OCI-LY7 (cell line): ENCODE data around the gene INO80D.
"Not testable (repeated sequence)": the region's sequence is repeated elsewhere in the genome, so short reads cannot be mapped to it uniquely, and the experiment has no call there.

ENCODE experiments used
- CTCF ChIP-seq: fragments of 200-600 bp; sonication (generic); conservative IDR thresholded peaks from 2 replicates; pipeline ENCODE4 v1.5.1; 2014; ENCODE audit warnings: mild to moderate bottlenecking, antibody characterized with exemption, low read length, moderate library complexity, mixed read lengths
- EZH2phosphoT487 ChIP-seq: fragments of 200-600 bp; sonication (generic); IDR thresholded peaks from 2 replicates; pipeline ENCODE4 v1.6.1; 2018; ENCODE audit warnings: low read depth, borderline replicate concordance, mild to moderate bottlenecking, mixed run types, antibody characterized with exemption, low read length, moderate library complexity, mixed read lengths

DNA sequence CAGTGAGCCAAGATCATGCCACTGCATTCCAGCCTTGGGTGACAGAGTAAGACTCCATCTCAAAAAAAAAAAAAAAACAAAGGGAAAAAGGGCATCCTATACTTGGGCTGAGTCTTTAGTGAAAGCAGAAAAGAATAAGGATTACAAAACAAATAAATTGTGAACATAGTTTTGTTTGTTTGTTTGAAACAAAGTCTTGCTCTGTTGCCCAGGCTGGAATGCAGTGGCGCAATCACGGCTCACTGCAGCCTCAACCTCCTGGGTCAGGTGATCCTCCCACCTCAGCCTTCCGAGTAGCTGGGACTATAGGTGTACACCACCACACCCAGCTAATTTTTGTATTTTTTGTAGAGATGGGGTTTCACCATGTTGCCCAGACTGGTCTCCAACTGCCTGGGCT is 36.6 kb upstream of the INO80D start:
- not testable (repeated sequence) for TF ChIP-seq CTCF, EZH2phosphoT487
